NT2/D1 (cell line): ENCODE results near the gene C4orf51.

Source experiments
- DNase-seq: peaks from one replicate; pipeline ENCODE4 v3.0.0-alpha.2; 2011; ENCODE audit warnings: low read depth, low spot score
- H3K27me3 ChIP-seq: 2 replicates; pipeline ENCODE4 v1.6.0; 2011; ENCODE audit warnings: mild to moderate bottlenecking; ENCODE audit not compliant: insufficient read length, insufficient read depth
- H3K36me3 ChIP-seq: 2 replicates; pipeline ENCODE4 v1.6.1; 2011; ENCODE audit warnings: mild to moderate bottlenecking, low read length, mixed read lengths; ENCODE audit not compliant: insufficient read depth, insufficient read length
- H3K4me1 ChIP-seq: 2 replicates; pipeline ENCODE4 v1.5.1; 2011; ENCODE audit not compliant: insufficient read depth, insufficient read length
- H3K4me3 ChIP-seq: 2 replicates; pipeline ENCODE4 v1.5.1; 2011; ENCODE audit warnings: low read depth; ENCODE audit not compliant: insufficient read length
- H3K9ac ChIP-seq: 2 replicates; pipeline ENCODE4 v1.6.0; 2011; ENCODE audit warnings: low read depth; ENCODE audit not compliant: insufficient read length
- H3K9me3 ChIP-seq: 2 replicates; pipeline ENCODE4 v1.5.1; 2011; ENCODE audit warnings: mild to moderate bottlenecking, low read length; ENCODE audit not compliant: insufficient read depth
- SUZ12 ChIP-seq: IDR thresholded peaks from 2 replicates; pipeline ENCODE4 v1.6.1; 2011; ENCODE audit not compliant: insufficient read length, insufficient read depth; ENCODE audit errors: extremely low read depth
- YY1 ChIP-seq: IDR thresholded peaks from 2 replicates; pipeline ENCODE4 v1.6.1; 2011; ENCODE audit not compliant: insufficient read length, insufficient read depth
- ZNF274 ChIP-seq: IDR thresholded peaks from 2 replicates; pipeline ENCODE4 v1.6.1; 2011; ENCODE audit warnings: mild to moderate bottlenecking, low read depth, low read length

C4orf51 gene

GRCh38 chr4:145709336-145709735 lies 29.4 kb downstream of the C4orf51 start:
- Histone ChIP-seq H3K9ac (no peak overlapping the region), H3K4me3 (no peak overlapping the region), H3K9me3 (no peaks in the 10 kb centered on the region), H3K36me3 (no peaks in the 10 kb centered on the region), H3K27me3 (no peaks in the 10 kb centered on the region), H3K4me1 (no peaks in the 10 kb centered on the region)
- TF ChIP-seq SUZ12: no peak
- no peak for DNase-seq

GRCh38 chr4:145709843-145710242 lies 29.9 kb downstream of the C4orf51 start:
- Histone ChIP-seq H3K4me1 (no peaks in the 10 kb centered on the region), H3K27me3 (no peaks in the 10 kb centered on the region), H3K9ac (no peak overlapping the region), H3K9me3 (no peaks in the 10 kb centered on the region), H3K36me3 (no peaks in the 10 kb centered on the region), H3K4me3 (no peak overlapping the region)
- TF ChIP-seq SUZ12: no peak
- TF ChIP-seq YY1: no peak
- TF ChIP-seq ZNF274: no peak
- DNase-seq: no peak

- Histone ChIP-seq H3K36me3 (no peaks in the 10 kb centered on the region), H3K9ac (no peak overlapping the region)
- no peak for DNase-seq
Observed at GRCh38 chr4:145716200-145716599, 36.3 kb downstream of the C4orf51 start.

GRCh38 chr4:145716661-145717200 lies 36.8 kb downstream of the C4orf51 start:
- DNase-seq: no peak
- Histone ChIP-seq H3K4me3 (no peak overlapping the region), H3K4me1 (peaks cover 2% of the 10 kb centered on the region)

More at GRCh38 chr4:145716200-145716599, 36.3 kb downstream of the C4orf51 start:
- Histone ChIP-seq H3K4me1 (peaks cover 2% of the 10 kb centered on the region), H3K9me3 (no peaks in the 10 kb centered on the region), H3K4me3 (no peak overlapping the region), H3K27me3 (no peaks in the 10 kb centered on the region)
- TF ChIP-seq YY1 (no peak), SUZ12 (no peak), ZNF274 (no peak)

GRCh38 chr4:145719752-145720624 lies 40.0 kb downstream of the C4orf51 start:
- H3K27me3 ChIP-seq: no peaks in the 10 kb centered on the region
- no peak overlapping the region for H3K9ac ChIP-seq
- TF ChIP-seq SUZ12 (no peak), YY1 (no peak), ZNF274 (no peak)
- H3K9me3 ChIP-seq: no peaks in the 10 kb centered on the region
- no peak overlapping the region for H3K4me3 ChIP-seq
- no peak for DNase-seq
- peaks cover 2% of the 10 kb centered on the region for H3K4me1 ChIP-seq
- no peaks in the 10 kb centered on the region for H3K36me3 ChIP-seq

More at GRCh38 chr4:145716661-145717200, 36.8 kb downstream of the C4orf51 start:
- TF ChIP-seq SUZ12: no peak
- TF ChIP-seq ZNF274: no peak
- no peak for TF ChIP-seq YY1
- Histone ChIP-seq H3K27me3 (no peaks in the 10 kb centered on the region), H3K36me3 (no peaks in the 10 kb centered on the region), H3K9ac (no peak overlapping the region), H3K9me3 (no peaks in the 10 kb centered on the region)

- H3K9me3 ChIP-seq: no peaks in the 10 kb centered on the region
- H3K4me1 ChIP-seq: peaks cover 2% of the 10 kb centered on the region
- no peak overlapping the region for H3K4me3 ChIP-seq
- no peak overlapping the region for H3K9ac ChIP-seq
- no peak for DNase-seq
- TF ChIP-seq YY1: no peak
- TF ChIP-seq SUZ12: no peak
- TF ChIP-seq ZNF274: no peak
- H3K27me3 ChIP-seq: no peaks in the 10 kb centered on the region
- no peaks in the 10 kb centered on the region for H3K36me3 ChIP-seq
Observed at GRCh38 chr4:145720656-145721055, 40.7 kb downstream of the C4orf51 start.

- Histone ChIP-seq H3K4me1 (no peaks in the 10 kb centered on the region), H3K9ac (no peak overlapping the region), H3K27me3 (no peaks in the 10 kb centered on the region), H3K9me3 (no peaks in the 10 kb centered on the region), H3K36me3 (no peaks in the 10 kb centered on the region), H3K4me3 (no peak overlapping the region)
- no peak for DNase-seq
- no peak for TF ChIP-seq YY1
Observed at GRCh38 chr4:145722561-145722960, 42.6 kb downstream of the C4orf51 start.
